HepG2 (cell line): ENCODE data around the gene JAG1.

Experiments used
- TAF1 ChIP-seq: sonication (generic); formaldehyde crosslinking; IDR thresholded peaks from 2 replicates; pipeline ENCODE4 v1.4.0; 2020; ENCODE audit warnings: missing genetic modification reagents
- ZSCAN9 ChIP-seq: IDR thresholded peaks from 2 replicates; pipeline ENCODE4 v1.6.1; 2016; ENCODE audit warnings: borderline replicate concordance

DNA sequence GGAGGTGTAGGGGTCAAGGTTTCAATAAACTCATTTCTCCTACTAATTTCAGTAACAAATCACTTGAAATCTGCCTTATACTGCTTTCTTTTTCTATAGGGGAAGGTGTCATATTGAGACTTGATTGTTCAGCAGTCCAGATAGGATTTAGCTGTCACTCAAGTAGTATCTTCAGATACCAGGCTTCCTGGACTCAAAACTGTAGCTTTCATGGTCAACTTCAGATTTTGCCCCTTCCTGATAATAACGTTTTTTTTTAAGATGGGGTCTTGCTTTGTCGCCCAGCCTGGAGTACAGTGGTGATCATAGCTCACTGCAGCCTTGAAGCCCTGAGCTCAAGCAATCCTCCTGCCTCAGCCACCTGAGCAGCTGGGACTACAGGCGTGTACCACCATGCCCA is 77.8 kb downstream of the JAG1 start:
- no peak for TF ChIP-seq ZSCAN9 (CRISPR knock-in tag)
- no peak for TF ChIP-seq TAF1
